ENCODE measurements around the gene MYDGF. TPM values are rescaled to one million over a fixed set of nuclear protein-coding genes. Genes with fewer than 3 reads are reported as not detected.

Gene MYDGF
- total and polyA plus RNA-seq, 2 of the 13 experiments (the other 11 are each of a cell fraction or from before 2014, with no cell fraction given): 116 to 198 TPM

- no peak for TF ChIP-seq RFX5 (IDR thresholded peaks at IDR 0.05; ENCODE audit: low read depth, low read length)
- TF ChIP-seq NCOR1 (IDR thresholded peaks at IDR 0.05; ENCODE audit: borderline replicate concordance, low read length): peak; percentile 71
- TF ChIP-seq SATB2 (CRISPR knock-in tag; IDR thresholded peaks at IDR 0.05): no peak
- TF ChIP-seq TFAP4 (IDR thresholded peaks at IDR 0.05; ENCODE audit: borderline replicate concordance, low read depth): peak; percentile 32; the same call in 1 of the 2 replicates
- TF ChIP-seq NCOA1 (CRISPR knock-in tag; IDR thresholded peaks at IDR 0.05): 0 out of 2 replicates have a peak, but pooled peaks have one; percentile 60
- peak; percentile 59; the same call in 1 of the 2 replicates for TF ChIP-seq ZNF296 (CRISPR knock-in tag; conservative IDR thresholded peaks at IDR 0.05)
- TF ChIP-seq KLF16 (CRISPR knock-in tag; IDR thresholded peaks at IDR 0.05): 0 out of 4 replicates have a peak, but pooled peaks of 1 of the 2 experiments have one; percentile 37
- 0 out of 2 replicates have a peak, but pooled peaks have one; percentile 26 for TF ChIP-seq IRF9 (CRISPR knock-in tag; IDR thresholded peaks at IDR 0.05; ENCODE audit: borderline replicate concordance)
- TF ChIP-seq IKZF5 (CRISPR knock-in tag; IDR thresholded peaks at IDR 0.05): no peak
- no peak for TF ChIP-seq NR1H2 (CRISPR knock-in tag; IDR thresholded peaks at IDR 0.05; ENCODE audit: borderline replicate concordance, low read depth)
- peak; percentile 93 for TF ChIP-seq ZNF777 (CRISPR knock-in tag; IDR thresholded peaks at IDR 0.05)
- peak; percentile 31; the same call in 1 of the 2 replicates for TF ChIP-seq ZSCAN21 (CRISPR knock-in tag; IDR thresholded peaks at IDR 0.05; ENCODE audit: borderline replicate concordance)
- peak; percentile 71 for TF ChIP-seq CSRNP1 (CRISPR knock-in tag; IDR thresholded peaks at IDR 0.05)
- peak; percentile 40; the same call in 1 of the 2 replicates for TF ChIP-seq MTERF4 (CRISPR knock-in tag; IDR thresholded peaks at IDR 0.05)
- 0 out of 2 replicates have a peak, but pooled peaks have one; percentile 42 for TF ChIP-seq ZNF879 (CRISPR knock-in tag; IDR thresholded peaks at IDR 0.05)
- no peak for TF ChIP-seq SYNCRIP (IDR thresholded peaks at IDR 0.05; ENCODE audit: insufficient read depth, low read depth, low read length)
- TF ChIP-seq MYC (CRISPR knock-in tag; IDR thresholded peaks at IDR 0.05; ENCODE audit: borderline replicate concordance): peak; percentile 85
- peak; percentile 66; the same call in 1 of the 2 replicates for TF ChIP-seq ZNF501 (CRISPR knock-in tag; IDR thresholded peaks at IDR 0.05)
- TF ChIP-seq JUND (CRISPR knock-in tag; IDR thresholded peaks at IDR 0.05): peak; percentile 37; the same call in 1 of the 2 replicates
- peak; percentile 29; the same call in 1 of the 2 replicates for TF ChIP-seq UBTF (CRISPR knock-in tag; IDR thresholded peaks at IDR 0.05)
Observed at GRCh38 chr19:4639531-4640246, 30.5 kb downstream of the MYDGF start (continued).

All from HepG2 (cell line).